K562 (cell line): ENCODE results near the gene SMARCC1. TPM values are rescaled to one million over a fixed set of nuclear protein-coding genes. Genes with fewer than 3 reads are reported as not detected.

Experiments
- ARHGAP35 ChIP-seq: fragments of 450-650 bp; IDR thresholded peaks from 2 replicates; pipeline ENCODE4 v1.6.1; 2018; ENCODE audit not compliant: partially characterized antibody
- ARID2 ChIP-seq: fragments of 450-650 bp; IDR thresholded peaks from 2 replicates; pipeline ENCODE4 v1.6.1; 2017; ENCODE audit warnings: antibody characterized with exemption, mild to moderate bottlenecking
- CAMTA2 ChIP-seq: fragments of 250-450 bp; sonication (Bioruptor Pico); conservative IDR thresholded peaks from 2 replicates; pipeline ENCODE4 v1.5.1; 2022
- CSDE1 ChIP-seq, 2 experiments: fragments of 450-650 bp; IDR thresholded peaks; 2 replicates each; pipeline ENCODE4 v1.6.1; 2016; ENCODE audit warnings: mild to moderate bottlenecking in 1 of 2
- CXXC5 ChIP-seq: fragments of 250-450 bp; sonication (Bioruptor Pico); IDR thresholded peaks from 2 replicates; pipeline ENCODE4 v1.8.0; 2022; ENCODE audit warnings: inconsistent platforms, mild to moderate bottlenecking, moderate library complexity
- GABPB1 ChIP-seq: sonication (generic); formaldehyde crosslinking; IDR thresholded peaks from 2 replicates; pipeline ENCODE4 v1.8.0; 2022; ENCODE audit warnings: mild to moderate bottlenecking, missing genetic modification reagents
- HNRNPL ChIP-seq: fragments of 200-400 bp; formaldehyde crosslinking; IDR thresholded peaks from 2 replicates; pipeline ENCODE4 v1.6.1; 2017; ENCODE audit warnings: low read depth, mild to moderate bottlenecking, low read length
- MTF1 ChIP-seq: fragments of 250-450 bp; sonication (Bioruptor Pico); IDR thresholded peaks from 2 replicates; pipeline ENCODE4 v1.9.0; 2021; ENCODE audit warnings: moderate library complexity, mild to moderate bottlenecking, inconsistent platforms, borderline replicate concordance
- NFE2L1 ChIP-seq: fragments of 450-650 bp; IDR thresholded peaks from 2 replicates; pipeline ENCODE4 v1.6.1; 2016; ENCODE audit warnings: missing genetic modification characterization, low read depth, mild to moderate bottlenecking, missing compliant biosample characterization, moderate library complexity, borderline replicate concordance
- NRF1 ChIP-seq, 2 experiments: fragments of 450-650 bp; IDR thresholded peaks in 1 of 2; conservative IDR thresholded peaks in 1 of 2; 2 replicates each; pipeline ENCODE4 v1.6.1; 2014; ENCODE audit warnings: mild to moderate bottlenecking in 2 of 2
- POLR2A ChIP-seq: fragments of 450-650 bp; conservative IDR thresholded peaks from 2 replicates; pipeline ENCODE4 v1.6.1; 2016
- POLR2AphosphoS2 ChIP-seq: IDR thresholded peaks from 2 replicates; pipeline ENCODE4 v1.6.1; 2012; ENCODE audit warnings: low read length, improper control_type of control experiment
- POLR2B ChIP-seq: fragments of 450-650 bp; IDR thresholded peaks from 2 replicates; pipeline ENCODE4 v1.6.1; 2018; ENCODE audit warnings: low read depth; ENCODE audit not compliant: partially characterized antibody
- RHOXF2B ChIP-seq: fragments of 250-450 bp; sonication (Bioruptor Pico); conservative IDR thresholded peaks from 2 replicates; pipeline ENCODE4 v1.5.1; 2021
- SFPQ ChIP-seq: fragments of 200-400 bp; formaldehyde crosslinking; IDR thresholded peaks from 2 replicates; pipeline ENCODE4 v1.6.1; 2017; ENCODE audit warnings: mild to moderate bottlenecking, low read depth, low read length, moderate library complexity
- SIRT6 ChIP-seq: IDR thresholded peaks from one replicate; pipeline ENCODE4 v1.6.1; 2012; ENCODE audit warnings: low read depth, mild to moderate bottlenecking, control low read depth, inconsistent platforms, low read length, moderate library complexity
- SOX6 ChIP-seq: fragments of 450-650 bp; IDR thresholded peaks from 2 replicates; pipeline ENCODE4 v1.6.1; 2014; ENCODE audit warnings: mild to moderate bottlenecking
- SUPT5H ChIP-seq: fragments of 450-650 bp; IDR thresholded peaks from 2 replicates; pipeline ENCODE4 v1.6.1; 2016
- XRCC5 ChIP-seq: fragments of 200-400 bp; formaldehyde crosslinking; IDR thresholded peaks from 2 replicates; pipeline ENCODE4 v1.6.1; 2017; ENCODE audit warnings: low read depth, mild to moderate bottlenecking, low read length
- ZNF395 ChIP-seq: fragments of 200-800 bp; sonication (Bioruptor generic); IDR thresholded peaks from 2 replicates; pipeline ENCODE4 v1.6.1; 2017; ENCODE audit warnings: missing genetic modification characterization, missing compliant biosample characterization
- polyA plus RNA-seq, 8 experiments: library from polyadenylated mRNA; depleted of rRNA in 4 of 8; stranded (reverse) in 5 of 8; unstranded in 3 of 8; fragments of >200 nt; fragmentation: Nextera tagmentation in 2 of 8; fragmentation: Illumina TruSeq in 1 of 8; extraction: Ambion mirVana in 2 of 8; extraction: Trizol in 1 of 8; gene quantifications; 2 replicates each; pipeline versions ENCODE4 v1.2.1 to v1.2.3, GENCODE V29; 2011 to 2014; ENCODE audit warnings: inconsistent platforms in 1 of 8, missing spikeins in 1 of 8
- total RNA-seq, 7 experiments: library from RNA; depleted of rRNA in 6 of 7; stranded (reverse); fragments of >200 nt in 6 of 7; fragmentation: Illumina TruSeq in 2 of 7; extraction: Trizol in 2 of 7; gene quantifications; 2 replicates each; pipeline versions ENCODE4 v1.2.1 to v1.2.3, GENCODE V29; 2011 to 2021; ENCODE audit warnings: low replicate concordance in 1 of 7
- TF ChIP-seq, protein P1 (sequence below), 3 experiments: fragments of 200-800 bp in 1 of 3; sonication (Bioruptor generic) in 1 of 3; sonication (generic) in 1 of 3; formaldehyde crosslinking in 1 of 3; IDR thresholded peaks; 2 replicates each; pipeline versions ENCODE4 v1.6.1 to v1.8.0; 2016 to 2022; ENCODE audit warnings: mild to moderate bottlenecking in 2 of 3, missing compliant biosample characterization in 2 of 3, missing genetic modification characterization in 2 of 3, missing genetic modification reagents in 1 of 3
- TF ChIP-seq, protein P2 (sequence below): fragments of 450-650 bp; formaldehyde crosslinking; IDR thresholded peaks from 2 replicates; pipeline ENCODE4 v1.4.0; 2020; ENCODE audit warnings: mild to moderate bottlenecking, moderate library complexity

SMARCC1 gene
- total and polyA plus RNA-seq, 9 of the 15 experiments (the other 6 are each of a cell fraction or from before 2014, with no cell fraction given) = 20.7 to 199 (median 66.0) TPM

GRCh38 chr3:47583320-47584075 lies 198.2 kb downstream of the SMARCC1 start (continued):
- TF ChIP-seq ZNF395 (CRISPR knock-in tag) (no peak), MTF1 (CRISPR knock-in tag) (no peak), POLR2B (peak; percentile 20), ARID2 (no peak), SUPT5H (peak; percentile 29; the same call in 1 of the 2 replicates), SIRT6 (no peak), CXXC5 (no peak), SOX6 (no peak), POLR2AphosphoS2 (0 out of 2 replicates have a peak, but pooled peaks have one; percentile 26), XRCC5 (no peak), SFPQ (no peak), HNRNPL (no peak), RHOXF2B (CRISPR knock-in tag) (no peak), CSDE1 (IDR thresholded peaks at IDR 0.05) (no peak), CAMTA2 (CRISPR knock-in tag) (0 out of 2 replicates have a peak, but pooled peaks have one; percentile 30), GABPB1 (CRISPR knock-in tag) (no peak), ARHGAP35 (no peak), POLR2A (peak; percentile 54), NFE2L1 (tag) (no peak), NRF1 (conservative IDR thresholded peaks at IDR 0.05 in 1 of 2, IDR thresholded peaks at IDR 0.05 in 1 of 2) (no peak)
- TF ChIP-seq, protein P1, sequence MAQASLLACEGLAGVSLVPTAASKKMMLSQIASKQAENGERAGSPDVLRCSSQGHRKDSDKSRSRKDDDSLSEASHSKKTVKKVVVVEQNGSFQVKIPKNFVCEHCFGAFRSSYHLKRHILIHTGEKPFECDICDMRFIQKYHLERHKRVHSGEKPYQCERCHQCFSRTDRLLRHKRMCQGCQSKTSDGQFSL (CRISPR knock-in tag; IDR thresholded peaks at IDR 0.05) = 0 out of 2 replicates have a peak, but pooled peaks have one; percentile 15
- TF ChIP-seq, protein P1 (tag; IDR thresholded peaks at IDR 0.05) = no peak
- TF ChIP-seq, protein P2, sequence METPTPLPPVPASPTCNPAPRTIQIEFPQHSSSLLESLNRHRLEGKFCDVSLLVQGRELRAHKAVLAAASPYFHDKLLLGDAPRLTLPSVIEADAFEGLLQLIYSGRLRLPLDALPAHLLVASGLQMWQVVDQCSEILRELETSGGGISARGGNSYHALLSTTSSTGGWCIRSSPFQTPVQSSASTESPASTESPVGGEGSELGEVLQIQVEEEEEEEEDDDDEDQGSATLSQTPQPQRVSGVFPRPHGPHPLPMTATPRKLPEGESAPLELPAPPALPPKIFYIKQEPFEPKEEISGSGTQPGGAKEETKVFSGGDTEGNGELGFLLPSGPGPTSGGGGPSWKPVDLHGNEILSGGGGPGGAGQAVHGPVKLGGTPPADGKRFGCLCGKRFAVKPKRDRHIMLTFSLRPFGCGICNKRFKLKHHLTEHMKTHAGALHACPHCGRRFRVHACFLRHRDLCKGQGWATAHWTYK = no peak
